Left ventricle myocardium inferior (tissue), 1 donor: ENCODE measurements around the gene ZFHX3. TPM values are rescaled to one million over a fixed set of nuclear protein-coding genes. Genes with fewer than 3 reads are reported as not detected.

Experiments used
- DNase-seq: peaks from one replicate; pipeline ENCODE4 v3.0.0-alpha.2; 2020
- H3K27ac ChIP-seq: fragments of 200-600 bp; replicated peaks from 2 replicates; pipeline ENCODE4 v1.8.0; 2021
- H3K27me3 ChIP-seq: fragments of 200-600 bp; 2 replicates; pipeline ENCODE4 v1.8.0; 2021; ENCODE audit warnings: low read depth
- H3K36me3 ChIP-seq: fragments of 200-600 bp; 2 replicates; pipeline ENCODE4 v1.8.0; 2021
- H3K4me1 ChIP-seq: fragments of 200-600 bp; 2 replicates; pipeline ENCODE4 v1.8.0; 2021
- H3K4me3 ChIP-seq: fragments of 200-600 bp; 2 replicates; pipeline ENCODE4 v1.8.0; 2021; ENCODE audit warnings: mild to moderate bottlenecking, moderate library complexity
- H3K9me3 ChIP-seq: fragments of 200-600 bp; replicated peaks from 2 replicates; pipeline ENCODE4 v1.8.0; 2021
- CTCF ChIP-seq: fragments of 200-600 bp; IDR thresholded peaks from 2 replicates; pipeline ENCODE4 v1.8.0; 2021; ENCODE audit warnings: antibody characterized with exemption, mild to moderate bottlenecking, borderline replicate concordance
- intact Hi-C: fragments of 100-400 bp; cut with micrococcal nuclease; formaldehyde crosslinking; loops from one replicate; pipeline ENCODE4 v1.11.0; 2022
- total RNA-seq: library from RNA; stranded (reverse); fragmentation: NEBNext Ultra II Directional; extraction: Animal tissue kit (Norgen Biotek cat#: 25700); gene quantifications from one replicate; pipeline ENCODE4 v1.2.1, GENCODE V29; 2021
- donor health status: DM: no; HTN: yes; CAD: no; lungs with severe emphysema.

ZFHX3 gene
- total RNA-seq, 1 donor from 2014 or later, result 9.6 TPM

GRCh38 chr16:73032541-73033270 lies 15.2 kb downstream of the ZFHX3 start:
- intact Hi-C loops, result no loop called here
- Histone ChIP-seq H3K27me3 (no peaks in the 10 kb centered on the region), H3K4me1 (peaks cover 78% of the 10 kb centered on the region), H3K27ac (peak overlapping the region; percentile 57), H3K4me3 (peak overlapping the region; percentile 13), H3K9me3 (no peaks in the 10 kb centered on the region), H3K36me3 (no peaks in the 10 kb centered on the region)
- DNase-seq, result no peak
- no peak for TF ChIP-seq CTCF

GRCh38 chr16:73031984-73032383 lies 15.9 kb downstream of the ZFHX3 start:
- peak overlapping the region; percentile 9 for H3K27ac ChIP-seq
- H3K27me3 ChIP-seq, result no peaks in the 10 kb centered on the region
- peaks cover 78% of the 10 kb centered on the region for H3K4me1 ChIP-seq
- no peak overlapping the region for H3K4me3 ChIP-seq
- intact Hi-C loops, result no loop called here
- no peak for TF ChIP-seq CTCF
- DNase-seq, result no peak
- no peaks in the 10 kb centered on the region for H3K36me3 ChIP-seq
- no peaks in the 10 kb centered on the region for H3K9me3 ChIP-seq

GRCh38 chr16:73031155-73031866 lies 16.6 kb downstream of the ZFHX3 start:
- no peak for DNase-seq
- peaks cover 78% of the 10 kb centered on the region for H3K4me1 ChIP-seq
- no peaks in the 10 kb centered on the region for H3K36me3 ChIP-seq
- no peaks in the 10 kb centered on the region for H3K27me3 ChIP-seq
- H3K4me3 ChIP-seq, result no peak overlapping the region
- H3K27ac ChIP-seq, result no peak overlapping the region
- intact Hi-C loops, result no loop called here
- no peak for TF ChIP-seq CTCF
- H3K9me3 ChIP-seq, result no peaks in the 10 kb centered on the region

- TF ChIP-seq CTCF, result no peak
- H3K4me1 ChIP-seq, result peaks cover 82% of the 10 kb centered on the region
- H3K36me3 ChIP-seq, result no peaks in the 10 kb centered on the region
- no peak for DNase-seq
- no peaks in the 10 kb centered on the region for H3K27me3 ChIP-seq
- intact Hi-C loops, result no loop called here
- H3K4me3 ChIP-seq, result no peak overlapping the region
- no peak overlapping the region for H3K27ac ChIP-seq
- H3K9me3 ChIP-seq, result no peaks in the 10 kb centered on the region
Measured at GRCh38 chr16:73028721-73029361, 19.1 kb downstream of the ZFHX3 start.

GRCh38 chr16:73028263-73028662 lies 19.7 kb downstream of the ZFHX3 start:
- TF ChIP-seq CTCF, result no peak
- intact Hi-C loops, result no loop called here
- DNase-seq, result no peak
- no peak overlapping the region for H3K27ac ChIP-seq
- no peaks in the 10 kb centered on the region for H3K9me3 ChIP-seq
- H3K4me3 ChIP-seq, result no peak overlapping the region
- H3K4me1 ChIP-seq, result peaks cover 82% of the 10 kb centered on the region
- H3K27me3 ChIP-seq, result no peaks in the 10 kb centered on the region
- no peaks in the 10 kb centered on the region for H3K36me3 ChIP-seq
